C4-2B (cell line): Measurements from ENCODE around the gene UNK.

Experiments
- ZFX ChIP-seq: fragments of 450-650 bp; IDR thresholded peaks from 2 replicates; pipeline ENCODE4 v1.6.1; 2017
- TF ChIP-seq, protein P1 (sequence below): fragments of 450-650 bp; conservative IDR thresholded peaks from 2 replicates; pipeline ENCODE4 v1.5.1; 2017; ENCODE audit warnings: mild to moderate bottlenecking

DNA sequence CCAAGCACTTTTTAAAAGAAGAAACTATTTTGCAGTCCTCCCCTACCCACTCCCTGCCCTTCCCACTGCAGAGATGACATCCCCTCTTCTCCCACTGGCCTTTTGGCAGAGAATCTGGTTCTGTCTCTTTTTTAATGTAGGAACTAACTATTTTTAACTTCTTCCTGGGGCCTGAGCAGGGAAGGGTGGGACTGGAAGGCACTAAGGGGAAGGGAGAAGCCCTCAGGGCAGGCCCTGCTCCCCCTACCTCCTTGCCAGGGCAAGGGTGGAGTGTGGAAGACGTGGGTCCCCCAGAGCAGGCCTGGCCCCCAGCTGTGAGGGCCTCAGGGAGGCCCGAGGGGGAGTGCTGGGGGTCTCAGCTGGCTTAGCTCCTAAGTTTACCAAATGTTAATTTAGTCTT, 40.1 kb downstream of the UNK start:
- TF ChIP-seq, protein P1, sequence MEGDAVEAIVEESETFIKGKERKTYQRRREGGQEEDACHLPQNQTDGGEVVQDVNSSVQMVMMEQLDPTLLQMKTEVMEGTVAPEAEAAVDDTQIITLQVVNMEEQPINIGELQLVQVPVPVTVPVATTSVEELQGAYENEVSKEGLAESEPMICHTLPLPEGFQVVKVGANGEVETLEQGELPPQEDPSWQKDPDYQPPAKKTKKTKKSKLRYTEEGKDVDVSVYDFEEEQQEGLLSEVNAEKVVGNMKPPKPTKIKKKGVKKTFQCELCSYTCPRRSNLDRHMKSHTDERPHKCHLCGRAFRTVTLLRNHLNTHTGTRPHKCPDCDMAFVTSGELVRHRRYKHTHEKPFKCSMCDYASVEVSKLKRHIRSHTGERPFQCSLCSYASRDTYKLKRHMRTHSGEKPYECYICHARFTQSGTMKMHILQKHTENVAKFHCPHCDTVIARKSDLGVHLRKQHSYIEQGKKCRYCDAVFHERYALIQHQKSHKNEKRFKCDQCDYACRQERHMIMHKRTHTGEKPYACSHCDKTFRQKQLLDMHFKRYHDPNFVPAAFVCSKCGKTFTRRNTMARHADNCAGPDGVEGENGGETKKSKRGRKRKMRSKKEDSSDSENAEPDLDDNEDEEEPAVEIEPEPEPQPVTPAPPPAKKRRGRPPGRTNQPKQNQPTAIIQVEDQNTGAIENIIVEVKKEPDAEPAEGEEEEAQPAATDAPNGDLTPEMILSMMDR: no peak
- TF ChIP-seq ZFX: no peak
